Stomach smooth muscle (tissue), 2 donors: ENCODE results near the gene GLP2R.

Experiments
- H3K27ac ChIP-seq: one replicate; pipeline ENCODE4 v1.7.0; 2013; ENCODE audit warnings: mild to moderate bottlenecking, low read length, inconsistent platforms
- H3K27me3 ChIP-seq, 2 donors: one replicate each; pipeline ENCODE4 v1.7.0; 2013; ENCODE audit warnings: low read length in 2 of 2; ENCODE audit not compliant: insufficient read depth in 2 of 2, control insufficient read depth in 1 of 2
- H3K36me3 ChIP-seq, 2 donors: one replicate each; pipeline ENCODE4 v1.7.0; 2013; ENCODE audit warnings: low read length in 2 of 2; ENCODE audit not compliant: control insufficient read depth in 2 of 2, insufficient read depth in 2 of 2
- H3K4me1 ChIP-seq: one replicate; pipeline ENCODE4 v1.7.0; 2013; ENCODE audit warnings: low read length; ENCODE audit not compliant: control insufficient read depth, insufficient read depth
- H3K4me3 ChIP-seq, 2 donors: one replicate each; pipeline ENCODE4 v1.7.0; 2013; ENCODE audit warnings: low read length in 2 of 2
- H3K9ac ChIP-seq, 2 donors: one replicate each; pipeline ENCODE4 v1.7.0; 2013; ENCODE audit warnings: low read length in 2 of 2, mild to moderate bottlenecking in 1 of 2
- H3K9me3 ChIP-seq, 2 donors: one replicate each; pipeline ENCODE4 v1.7.0; 2013; ENCODE audit warnings: low read length in 2 of 2; ENCODE audit not compliant: control insufficient read depth in 2 of 2
- donor health status: healthy.
- donor health status: Pancreatic carcinoma.

GLP2R gene

DNA sequence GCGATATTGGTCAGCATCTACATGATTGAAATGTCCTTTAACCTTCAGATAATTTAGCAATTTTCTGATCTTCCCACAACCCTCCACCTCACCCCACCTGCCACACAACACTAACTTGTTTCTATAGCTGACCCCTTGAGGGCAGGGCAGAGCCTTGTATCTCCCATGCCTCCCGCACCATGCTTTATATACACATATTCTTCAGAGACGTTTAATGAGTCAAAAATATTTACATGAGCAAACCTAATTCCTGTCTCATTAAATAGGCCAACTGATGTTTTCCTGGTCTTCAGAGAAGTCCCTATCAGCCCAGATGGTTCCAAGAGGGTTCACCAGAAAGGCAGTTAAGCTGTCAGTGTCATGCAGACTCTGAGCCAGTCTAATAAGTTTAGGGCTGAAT is 27.7 kb upstream of the GLP2R start:
- H3K4me1 ChIP-seq = no peaks in the 10 kb centered on the region
- no peak overlapping the region for H3K9ac ChIP-seq
- no peaks in the 10 kb centered on the region for H3K9me3 ChIP-seq
- H3K4me3 ChIP-seq = no peak overlapping the region
- no peaks in the 10 kb centered on the region for H3K27me3 ChIP-seq
- no peak overlapping the region for H3K27ac ChIP-seq
- H3K36me3 ChIP-seq = no peaks in the 10 kb centered on the region

DNA sequence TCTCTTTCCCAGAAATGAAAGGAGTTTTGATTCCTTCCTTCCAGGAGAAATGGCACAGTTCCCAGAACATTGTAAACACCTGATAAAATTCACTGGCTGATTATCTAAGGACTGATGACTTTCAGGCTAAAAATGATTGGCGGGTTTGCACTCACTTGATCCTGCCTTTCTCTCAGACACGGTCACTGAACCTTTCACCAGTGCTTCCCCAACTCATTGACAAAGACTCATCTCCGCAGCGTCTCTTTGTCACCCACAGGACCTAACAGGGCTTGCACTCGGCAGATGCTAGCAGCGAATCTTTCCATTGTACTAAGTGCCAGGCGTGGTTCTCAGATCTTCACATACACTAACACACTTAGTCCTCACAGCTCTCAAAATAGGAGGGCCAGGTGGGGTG is 27.0 kb upstream of the GLP2R start:
- Histone ChIP-seq H3K36me3 (no peaks in the 10 kb centered on the region), H3K4me3 (no peak overlapping the region), H3K9me3 (peaks cover 0 to 1% of the 10 kb centered on the region in 2 donors), H3K27ac (no peak overlapping the region), H3K27me3 (no peaks in the 10 kb centered on the region), H3K4me1 (no peaks in the 10 kb centered on the region), H3K9ac (no peak overlapping the region)

DNA sequence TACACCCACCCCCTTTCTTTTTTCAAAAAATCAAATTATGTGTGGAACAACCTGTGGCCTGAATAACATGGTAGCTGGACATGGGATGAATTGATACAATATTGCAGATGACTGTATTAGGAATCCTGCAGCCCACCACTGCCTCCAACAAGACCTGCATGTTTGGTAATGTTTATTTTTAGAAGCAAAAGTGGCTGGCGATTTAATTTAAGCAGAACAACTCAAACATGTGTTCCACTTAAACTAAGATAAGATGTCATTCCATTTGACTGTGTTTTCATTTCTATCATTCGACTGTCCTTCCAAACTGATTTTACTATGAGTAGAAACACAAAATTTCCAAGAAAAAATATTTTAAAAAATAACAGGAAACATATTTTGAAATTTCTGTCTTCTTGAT is 24.2 kb upstream of the GLP2R start:
- H3K4me3 ChIP-seq = no peak overlapping the region
- H3K9me3 ChIP-seq = peaks cover 3 to 7% of the 10 kb centered on the region in 2 donors
- H3K27me3 ChIP-seq = peaks cover 0 to 2% of the 10 kb centered on the region in 2 donors
- no peaks in the 10 kb centered on the region for H3K4me1 ChIP-seq
- H3K36me3 ChIP-seq = no peaks in the 10 kb centered on the region
- H3K27ac ChIP-seq = no peak overlapping the region
- no peak overlapping the region for H3K9ac ChIP-seq

DNA sequence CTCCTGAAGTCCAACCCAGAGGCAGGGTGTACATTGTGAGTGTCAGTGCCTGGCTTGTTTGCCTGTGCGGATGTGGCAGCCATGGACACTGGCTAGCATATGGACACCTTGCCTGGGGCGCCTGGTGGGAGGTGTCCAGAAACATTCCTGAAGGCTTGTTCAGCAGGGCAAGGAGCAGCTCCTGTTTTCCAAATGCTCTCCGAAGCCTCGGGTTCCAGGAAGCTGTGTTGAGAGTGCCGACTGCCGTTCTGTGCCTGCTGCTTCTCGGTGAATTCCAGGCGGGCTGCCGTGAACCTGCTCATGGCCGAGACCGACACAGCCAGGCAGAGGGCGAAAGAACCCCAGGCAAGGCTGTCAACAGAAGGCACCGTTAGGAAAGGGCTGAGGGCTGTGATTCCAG is 23.4 kb upstream of the GLP2R start:
- Histone ChIP-seq H3K9ac (no peak overlapping the region), H3K27me3 (peaks cover 0 to 2% of the 10 kb centered on the region in 2 donors), H3K4me1 (no peaks in the 10 kb centered on the region), H3K27ac (no peak overlapping the region), H3K9me3 (peaks cover 3 to 7% of the 10 kb centered on the region in 2 donors), H3K4me3 (no peak overlapping the region), H3K36me3 (no peaks in the 10 kb centered on the region)

DNA sequence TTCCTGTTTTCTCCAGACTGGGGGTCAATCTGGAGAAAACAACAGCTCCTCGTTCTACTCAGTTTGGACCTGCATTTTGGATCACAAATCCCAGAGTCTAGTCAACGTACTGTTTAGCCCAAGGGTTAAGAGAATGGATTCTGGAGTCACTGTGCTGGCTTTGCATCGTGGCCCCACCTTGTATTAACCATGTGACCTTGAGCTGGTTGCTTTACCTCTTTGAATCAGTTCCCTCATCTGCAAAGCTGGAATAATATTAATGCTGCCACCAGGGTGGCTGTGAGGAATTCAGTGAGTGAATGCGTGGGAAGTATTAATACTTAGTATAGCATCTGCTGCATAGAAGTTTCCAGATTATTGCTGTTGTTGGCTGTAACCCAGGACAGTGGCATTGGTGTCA is 23.0 kb upstream of the GLP2R start:
- Histone ChIP-seq H3K9ac (no peak overlapping the region), H3K36me3 (no peaks in the 10 kb centered on the region), H3K4me1 (no peaks in the 10 kb centered on the region), H3K4me3 (no peak overlapping the region), H3K9me3 (peaks cover 7% of the 10 kb centered on the region in 2 donors), H3K27ac (no peak overlapping the region), H3K27me3 (peaks cover 0 to 2% of the 10 kb centered on the region in 2 donors)

DNA sequence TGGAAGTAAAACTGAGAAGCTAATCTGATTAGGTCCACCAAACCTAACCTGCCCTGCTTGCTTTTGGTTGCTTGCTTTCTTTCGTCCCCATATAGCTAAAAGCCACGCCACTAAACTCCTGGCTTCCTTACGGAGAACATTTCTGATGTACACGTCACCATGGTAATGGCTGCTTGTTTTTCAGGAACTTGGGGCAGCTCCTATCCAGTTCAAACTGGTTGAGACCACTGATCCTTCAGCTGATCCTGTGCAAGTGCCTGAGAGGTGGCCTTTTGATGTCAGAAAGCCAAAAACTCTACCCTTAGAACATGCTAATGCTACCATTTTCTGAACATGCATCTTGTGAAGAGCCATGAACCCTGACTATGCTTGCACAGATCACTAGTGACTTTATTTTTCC is 20.0 kb upstream of the GLP2R start:
- H3K27me3 ChIP-seq = peaks cover 0 to 2% of the 10 kb centered on the region in 2 donors
- no peak overlapping the region for H3K27ac ChIP-seq
- no peaks in the 10 kb centered on the region for H3K36me3 ChIP-seq
- H3K9me3 ChIP-seq = peaks cover 7% of the 10 kb centered on the region in 2 donors
- H3K4me1 ChIP-seq = no peaks in the 10 kb centered on the region
- no peak overlapping the region for H3K9ac ChIP-seq
- H3K4me3 ChIP-seq = no peak overlapping the region

DNA sequence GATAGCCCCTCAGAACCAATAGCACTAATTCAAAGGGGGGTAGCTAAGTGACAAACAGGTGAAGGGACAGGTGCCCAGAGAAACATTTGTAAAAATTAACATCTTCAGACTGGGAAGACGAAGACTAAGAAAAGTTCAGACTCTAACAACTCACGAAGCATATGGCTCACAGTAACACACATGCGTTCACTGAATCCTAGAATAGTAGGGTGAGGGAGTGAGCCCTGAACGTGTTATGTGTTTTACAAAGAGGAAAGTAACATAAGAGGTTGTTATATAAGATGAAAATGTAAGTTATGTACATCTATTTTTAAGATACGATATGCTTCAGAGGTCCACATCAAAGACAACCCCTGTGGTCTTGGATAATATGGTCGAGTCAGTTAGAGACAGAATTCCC is 19.0 kb upstream of the GLP2R start:
- Histone ChIP-seq H3K27ac (no peak overlapping the region), H3K27me3 (peaks cover 0 to 2% of the 10 kb centered on the region in 2 donors)

DNA sequence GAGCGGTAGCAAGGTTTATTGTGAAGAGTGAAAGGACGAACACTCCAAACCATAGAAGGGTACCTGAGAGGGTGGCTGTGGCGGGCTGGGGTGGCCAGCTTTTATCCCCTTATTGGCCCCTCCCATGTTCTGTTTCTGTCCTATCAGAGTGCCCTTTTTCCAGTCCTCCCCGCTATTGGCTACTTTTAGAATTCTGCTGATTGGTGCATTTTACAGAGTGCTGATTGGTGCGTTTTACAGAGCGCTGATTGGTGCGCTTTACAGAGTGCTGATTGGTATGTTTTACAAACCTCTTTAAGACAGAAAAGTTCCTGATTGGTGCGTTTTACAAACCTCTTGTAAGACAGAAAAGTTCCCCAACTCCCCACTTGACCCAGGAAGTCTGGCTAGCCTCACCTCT is 16.3 kb upstream of the GLP2R start:
- H3K27me3 ChIP-seq = no peaks in the 10 kb centered on the region
- H3K36me3 ChIP-seq = no peaks in the 10 kb centered on the region
- no peak overlapping the region for H3K9ac ChIP-seq
- no peak overlapping the region for H3K4me3 ChIP-seq
- H3K27ac ChIP-seq = no peak overlapping the region
- no peaks in the 10 kb centered on the region for H3K4me1 ChIP-seq
- H3K9me3 ChIP-seq = peaks cover under 1 to 7% of the 10 kb centered on the region in 2 donors

More for the DNA sequence above, 19.0 kb upstream of the GLP2R start:
- H3K9me3 ChIP-seq = peaks cover 7% of the 10 kb centered on the region in 2 donors
- no peak overlapping the region for H3K4me3 ChIP-seq
- H3K36me3 ChIP-seq = no peaks in the 10 kb centered on the region
- no peak overlapping the region for H3K9ac ChIP-seq
- no peaks in the 10 kb centered on the region for H3K4me1 ChIP-seq

DNA sequence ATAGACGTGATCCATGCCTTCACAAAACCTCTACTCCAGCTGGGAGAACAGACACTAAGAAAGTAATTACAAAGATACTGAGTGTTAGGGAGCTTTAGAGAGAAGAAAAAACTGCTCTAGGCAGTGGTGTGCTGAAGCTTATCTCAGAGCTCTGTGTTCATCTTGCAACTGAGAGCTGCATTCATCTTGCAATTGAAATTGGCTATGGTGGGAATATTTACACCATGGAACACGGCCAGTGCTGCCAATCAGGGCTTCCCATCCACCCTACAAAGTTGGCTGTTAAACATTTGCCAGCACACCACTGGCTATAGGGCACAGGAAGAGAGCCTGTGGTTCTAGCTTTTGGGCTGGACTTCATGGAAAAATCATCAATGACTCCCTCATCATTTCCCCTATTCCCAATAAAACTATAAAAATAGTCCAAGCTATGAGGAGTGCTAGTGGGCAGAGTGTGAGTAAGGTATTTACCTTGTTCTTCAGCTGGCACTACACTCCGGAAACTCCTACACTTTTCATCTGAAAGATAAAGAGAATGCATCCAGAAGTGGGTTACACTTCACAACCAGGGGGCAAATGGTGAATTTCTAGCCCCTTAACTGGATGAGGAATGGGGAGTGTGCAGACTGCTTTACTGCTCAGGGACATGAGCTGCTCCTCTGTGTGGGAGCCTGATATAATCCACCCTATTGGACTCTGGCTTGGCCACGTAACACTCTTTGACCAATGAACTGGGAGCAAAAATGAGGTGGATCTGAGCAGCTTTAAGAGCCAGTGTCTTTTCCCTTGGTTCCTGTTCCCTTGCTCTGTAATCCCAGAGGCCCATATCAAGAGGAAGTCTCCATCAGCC is 15.4 kb upstream of the GLP2R start:
- Histone ChIP-seq H3K27ac (no peak overlapping the region), H3K4me1 (no peaks in the 10 kb centered on the region), H3K9me3 (peaks cover 0 to 6% of the 10 kb centered on the region in 2 donors), H3K27me3 (no peaks in the 10 kb centered on the region), H3K9ac (no peak overlapping the region), H3K4me3 (no peak overlapping the region), H3K36me3 (no peaks in the 10 kb centered on the region)

DNA sequence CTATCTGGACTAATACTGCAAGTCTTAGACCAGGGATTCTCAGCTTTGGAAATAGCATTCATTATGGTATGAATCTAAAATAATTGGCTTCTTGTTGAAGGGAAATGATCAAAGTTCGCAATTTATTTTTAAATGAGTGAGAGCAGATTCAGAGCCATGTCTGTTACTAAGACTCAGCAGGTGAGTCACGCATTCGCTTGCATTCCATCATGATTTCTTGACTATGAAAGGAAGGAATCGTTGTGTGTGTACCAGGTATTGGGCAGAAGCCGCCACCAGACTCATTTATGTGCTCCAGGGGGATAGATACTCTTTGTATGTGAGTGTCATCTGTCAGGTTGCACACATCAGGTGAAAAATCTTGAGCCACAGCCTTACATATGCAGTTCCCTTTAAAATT is 14.6 kb upstream of the GLP2R start:
- no peaks in the 10 kb centered on the region for H3K36me3 ChIP-seq
- no peaks in the 10 kb centered on the region for H3K4me1 ChIP-seq
- no peak overlapping the region for H3K27ac ChIP-seq
- H3K9me3 ChIP-seq = peaks cover 0 to 4% of the 10 kb centered on the region in 2 donors
- no peak overlapping the region for H3K4me3 ChIP-seq
- no peak overlapping the region for H3K9ac ChIP-seq
- no peaks in the 10 kb centered on the region for H3K27me3 ChIP-seq

DNA sequence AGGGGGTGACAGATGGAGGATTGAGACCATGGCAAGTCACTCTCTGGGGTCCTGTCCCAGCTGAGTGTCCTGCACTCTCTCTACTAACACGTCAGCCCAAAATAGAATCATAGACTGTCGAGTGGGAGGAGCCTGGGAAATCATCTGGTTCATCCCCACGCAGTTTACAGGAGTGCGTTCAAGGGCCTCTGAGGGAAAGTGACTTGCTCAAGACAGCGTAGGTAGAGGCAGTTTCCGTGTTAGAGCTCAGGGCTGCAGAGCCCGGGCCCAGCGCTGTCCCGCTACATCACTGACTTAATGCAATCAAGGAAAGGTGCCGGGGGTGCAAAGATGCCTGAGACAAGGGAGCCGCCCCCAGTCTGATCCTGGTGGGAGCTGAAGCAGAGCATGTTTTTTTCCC is 14.2 kb upstream of the GLP2R start:
- H3K36me3 ChIP-seq = no peaks in the 10 kb centered on the region
- peaks cover 0 to 4% of the 10 kb centered on the region in 2 donors for H3K9me3 ChIP-seq
- no peaks in the 10 kb centered on the region for H3K4me1 ChIP-seq
- no peak overlapping the region for H3K9ac ChIP-seq
- H3K27ac ChIP-seq = no peak overlapping the region
- H3K4me3 ChIP-seq = no peak overlapping the region
- no peaks in the 10 kb centered on the region for H3K27me3 ChIP-seq
